Measurements from ENCODE around the gene FOXJ3. TPM values are rescaled to one million over a fixed set of nuclear protein-coding genes. Genes with fewer than 3 reads are reported as not detected.

Gene FOXJ3
- total RNA-seq, 6 donors from 2014 or later, result 21.6 to 81.4 (median 39.3) TPM

DNA sequence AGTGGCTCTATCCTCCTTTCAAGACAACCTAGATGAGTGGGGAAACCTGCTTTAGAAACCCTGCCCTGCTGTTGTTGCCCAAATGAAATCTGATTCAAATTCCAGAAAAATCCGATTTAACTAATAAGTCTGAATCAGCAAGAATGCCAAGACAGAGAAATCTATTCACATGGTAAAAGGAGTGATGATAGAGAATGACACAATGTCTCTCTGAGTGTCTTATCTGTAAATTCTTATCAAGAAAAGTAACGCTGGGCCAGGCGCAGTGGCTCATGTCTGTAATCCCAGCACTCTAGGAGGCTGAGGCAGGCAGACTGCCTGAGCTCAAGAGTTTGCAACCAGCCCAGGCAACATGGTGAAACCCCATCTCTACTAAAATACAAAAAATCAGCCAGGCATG, 156.8 kb downstream of the FOXJ3 start:
- DNase-seq (no peak), ATAC-seq (ENCODE audit: low FRiP score in 2 of 2) (no peak)
- TF ChIP-seq POLR2A (IDR thresholded peaks at IDR 0.05), result no peak
- TF ChIP-seq, protein P1, sequence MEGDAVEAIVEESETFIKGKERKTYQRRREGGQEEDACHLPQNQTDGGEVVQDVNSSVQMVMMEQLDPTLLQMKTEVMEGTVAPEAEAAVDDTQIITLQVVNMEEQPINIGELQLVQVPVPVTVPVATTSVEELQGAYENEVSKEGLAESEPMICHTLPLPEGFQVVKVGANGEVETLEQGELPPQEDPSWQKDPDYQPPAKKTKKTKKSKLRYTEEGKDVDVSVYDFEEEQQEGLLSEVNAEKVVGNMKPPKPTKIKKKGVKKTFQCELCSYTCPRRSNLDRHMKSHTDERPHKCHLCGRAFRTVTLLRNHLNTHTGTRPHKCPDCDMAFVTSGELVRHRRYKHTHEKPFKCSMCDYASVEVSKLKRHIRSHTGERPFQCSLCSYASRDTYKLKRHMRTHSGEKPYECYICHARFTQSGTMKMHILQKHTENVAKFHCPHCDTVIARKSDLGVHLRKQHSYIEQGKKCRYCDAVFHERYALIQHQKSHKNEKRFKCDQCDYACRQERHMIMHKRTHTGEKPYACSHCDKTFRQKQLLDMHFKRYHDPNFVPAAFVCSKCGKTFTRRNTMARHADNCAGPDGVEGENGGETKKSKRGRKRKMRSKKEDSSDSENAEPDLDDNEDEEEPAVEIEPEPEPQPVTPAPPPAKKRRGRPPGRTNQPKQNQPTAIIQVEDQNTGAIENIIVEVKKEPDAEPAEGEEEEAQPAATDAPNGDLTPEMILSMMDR (IDR thresholded peaks at IDR 0.05), result no peak
- no peak for TF ChIP-seq POLR2AphosphoS5 (IDR thresholded peaks at IDR 0.05)
- TF ChIP-seq EP300 (IDR thresholded peaks at IDR 0.05), result no peak
- Histone ChIP-seq H3K9me3 (no peaks in the 10 kb centered on the region), H3K27ac (peak overlapping the region in 1 of 4 donors; percentile 7), H3K27me3 (no peaks in the 10 kb centered on the region), H3K36me3 (peaks cover 0 to 7% (median 2%) of the 10 kb centered on the region in 4 donors), H3K4me3 (no peak overlapping the region), H3K4me1 (peaks cover 20 to 42% (median 25%) of the 10 kb centered on the region in 4 donors)
- 64 to 71% methylated on average over 3 of the region's 3 CpGs for WGBS, 2 donors

DNA sequence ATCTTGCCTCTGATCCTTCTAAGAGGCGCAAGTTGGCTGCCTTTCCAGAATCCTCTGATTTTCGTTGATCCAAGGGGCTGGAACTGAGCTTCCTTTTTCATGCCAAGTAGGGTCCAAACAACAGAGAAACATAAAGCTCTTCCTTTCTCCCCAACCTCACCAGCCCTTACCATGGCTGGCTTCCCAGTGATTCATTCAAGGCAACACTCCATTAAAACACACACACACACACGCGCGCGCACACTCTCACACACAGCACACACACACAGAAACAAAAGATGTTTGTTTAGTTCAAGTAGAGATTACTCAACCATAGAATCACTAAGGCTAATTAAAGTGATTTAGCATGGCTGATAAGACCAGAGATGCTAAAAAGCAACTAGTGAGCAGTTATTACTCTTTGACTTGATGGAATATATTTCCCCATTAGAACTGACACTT, 157.5 kb downstream of the FOXJ3 start:
- 55 to 61% methylated on average over 6 of the region's 6 CpGs for WGBS, 2 donors
- Histone ChIP-seq H3K27me3 (no peaks in the 10 kb centered on the region), H3K27ac (peak overlapping the region in 2 of 4 donors; percentile 7 to 9), H3K9me3 (no peaks in the 10 kb centered on the region), H3K4me3 (no peak overlapping the region), H3K4me1 (peaks cover 27 to 49% (median 32%) of the 10 kb centered on the region in 4 donors), H3K36me3 (peaks cover 0 to 7% (median 2%) of the 10 kb centered on the region in 4 donors)
- DNase-seq, result peak in 1 of 2 donors; percentile 62
- no peak for ATAC-seq (ENCODE audit: low FRiP score in 2 of 2)
- no peak for TF ChIP-seq POLR2AphosphoS5 (IDR thresholded peaks at IDR 0.05)
- no peak for TF ChIP-seq EP300 (IDR thresholded peaks at IDR 0.05)
- TF ChIP-seq, protein P1 (IDR thresholded peaks at IDR 0.05), result no peak
- no peak for TF ChIP-seq POLR2A (IDR thresholded peaks at IDR 0.05)

DNA sequence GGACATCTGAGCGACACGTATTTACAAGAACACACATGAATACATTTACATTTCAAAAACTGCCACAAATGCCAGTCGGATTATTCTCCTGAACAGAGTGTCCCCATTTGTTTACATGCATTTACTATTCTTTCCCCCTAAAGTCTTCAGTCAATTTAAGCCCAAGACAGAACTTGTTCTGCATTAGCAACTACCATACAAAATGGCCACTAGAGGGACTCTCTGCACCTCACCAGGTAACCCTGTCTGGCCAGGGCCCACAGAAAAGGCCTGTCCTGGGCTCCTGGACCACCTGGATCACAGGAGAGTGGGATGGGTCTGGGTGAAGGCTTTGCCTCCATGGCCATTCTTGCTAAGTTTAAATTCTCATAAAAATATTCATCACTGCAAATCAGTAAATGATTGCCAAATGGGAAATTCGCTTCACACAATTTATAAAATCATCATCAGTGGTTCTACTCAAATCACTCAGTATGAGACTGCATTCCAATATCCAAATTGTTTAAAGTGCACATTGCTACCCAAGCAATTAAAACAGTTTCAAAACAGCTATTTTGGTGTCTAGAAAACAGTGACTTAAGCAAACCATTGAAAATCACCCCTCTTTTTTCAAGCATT, 158.0 kb downstream of the FOXJ3 start:
- Histone ChIP-seq H3K36me3 (peaks cover 0 to 7% (median 1%) of the 10 kb centered on the region in 4 donors), H3K4me3 (no peak overlapping the region), H3K4me1 (peaks cover 28 to 54% (median 38%) of the 10 kb centered on the region in 4 donors), H3K27ac (peak overlapping the region in 1 of 4 donors; percentile 9), H3K9me3 (no peaks in the 10 kb centered on the region), H3K27me3 (no peaks in the 10 kb centered on the region)
- peak in 1 of 2 donors; percentile 34 for ATAC-seq (ENCODE audit: low FRiP score in 2 of 2)
- no peak for TF ChIP-seq POLR2AphosphoS5 (IDR thresholded peaks at IDR 0.05)
- TF ChIP-seq, protein P1 (IDR thresholded peaks at IDR 0.05), result peak; percentile 43 to 56 (median 52)
- WGBS, 2 donors, result 67 to 79% methylated on average over 4 of the region's 4 CpGs
- DNase-seq, result no peak

DNA sequence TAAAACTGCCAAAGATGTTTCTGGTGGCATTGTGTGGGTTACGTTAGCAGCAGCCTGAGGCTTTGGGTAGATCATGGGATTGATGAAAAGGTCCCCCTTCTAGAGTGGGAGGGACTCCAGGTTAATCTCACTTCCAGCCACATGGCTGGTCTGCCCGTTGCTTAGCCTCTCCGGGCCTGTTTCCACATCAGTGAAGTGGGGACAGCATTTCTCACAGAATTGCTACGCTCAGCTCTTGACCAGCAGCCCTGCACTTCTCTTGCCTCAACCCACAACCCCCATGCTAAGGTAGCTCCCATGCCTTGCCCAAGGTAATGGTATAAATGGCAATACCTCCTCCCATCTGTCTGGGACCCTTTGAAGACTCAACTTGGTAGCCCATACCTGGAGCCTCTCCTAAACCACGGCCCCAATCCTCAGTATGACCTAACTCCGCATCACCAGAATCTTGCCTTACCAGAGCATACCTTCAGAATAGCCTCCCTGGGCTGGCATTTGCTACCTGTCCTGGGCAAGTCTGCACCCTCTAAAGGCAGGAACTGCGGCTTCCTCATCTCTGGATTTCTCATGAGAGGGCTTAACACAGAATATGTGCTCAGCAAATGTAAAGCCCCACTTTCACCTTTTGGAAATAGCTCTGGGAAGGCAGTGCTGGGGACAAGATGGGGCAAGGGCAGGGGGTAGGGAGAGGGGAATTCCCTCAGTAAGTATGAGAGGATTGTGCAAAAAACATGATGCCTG, 159.6 kb downstream of the FOXJ3 start:
- DNase-seq (no peak), ATAC-seq (ENCODE audit: low FRiP score in 2 of 2) (no peak)
- peaks cover 42 to 67% (median 48%) of the 10 kb centered on the region in 4 donors for H3K4me1 ChIP-seq
- no peaks in the 10 kb centered on the region for H3K27me3 ChIP-seq
- H3K9me3 ChIP-seq, result no peaks in the 10 kb centered on the region
- peaks cover 0 to under 1% (median 0%) of the 10 kb centered on the region in 4 donors for H3K36me3 ChIP-seq
- H3K4me3 ChIP-seq, result no peak overlapping the region
- 87% methylated on average over 7 of the region's 7 CpGs for WGBS, 2 donors
- no peak for TF ChIP-seq EP300 (IDR thresholded peaks at IDR 0.05)
- TF ChIP-seq, protein P1 (IDR thresholded peaks at IDR 0.05), result no peak
- TF ChIP-seq POLR2A (IDR thresholded peaks at IDR 0.05), result no peak
- no peak for TF ChIP-seq POLR2AphosphoS5 (IDR thresholded peaks at IDR 0.05)
- no peak overlapping the region for H3K27ac ChIP-seq
